KG1 (cell line): Measurements from ENCODE around the gene FOXO6.

Experiments
- DNase-seq: peaks from one replicate; lab custom pipeline; 2025; lab: John Stamatoyannopoulos, UW

FOXO6 gene

DNA sequence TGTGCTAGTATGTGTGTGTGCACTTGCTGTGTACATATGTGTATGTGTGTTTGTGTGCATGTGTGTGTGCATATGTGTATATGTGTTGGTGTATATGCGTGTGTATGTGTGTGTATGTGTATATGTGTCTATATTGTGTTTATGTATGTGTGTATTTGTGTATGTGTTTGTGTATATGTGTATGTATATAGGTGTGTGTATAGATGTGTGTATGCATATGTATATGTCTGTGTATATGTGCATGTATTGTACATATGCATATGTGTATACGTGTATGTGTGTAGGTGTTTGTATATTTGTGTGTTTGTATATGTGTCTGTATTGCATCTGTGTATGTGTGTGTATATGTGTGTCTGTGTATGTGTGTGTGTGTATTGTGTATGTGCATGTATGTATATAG is 64.1 kb downstream of the FOXO6 start:
- no peak for DNase-seq

DNA sequence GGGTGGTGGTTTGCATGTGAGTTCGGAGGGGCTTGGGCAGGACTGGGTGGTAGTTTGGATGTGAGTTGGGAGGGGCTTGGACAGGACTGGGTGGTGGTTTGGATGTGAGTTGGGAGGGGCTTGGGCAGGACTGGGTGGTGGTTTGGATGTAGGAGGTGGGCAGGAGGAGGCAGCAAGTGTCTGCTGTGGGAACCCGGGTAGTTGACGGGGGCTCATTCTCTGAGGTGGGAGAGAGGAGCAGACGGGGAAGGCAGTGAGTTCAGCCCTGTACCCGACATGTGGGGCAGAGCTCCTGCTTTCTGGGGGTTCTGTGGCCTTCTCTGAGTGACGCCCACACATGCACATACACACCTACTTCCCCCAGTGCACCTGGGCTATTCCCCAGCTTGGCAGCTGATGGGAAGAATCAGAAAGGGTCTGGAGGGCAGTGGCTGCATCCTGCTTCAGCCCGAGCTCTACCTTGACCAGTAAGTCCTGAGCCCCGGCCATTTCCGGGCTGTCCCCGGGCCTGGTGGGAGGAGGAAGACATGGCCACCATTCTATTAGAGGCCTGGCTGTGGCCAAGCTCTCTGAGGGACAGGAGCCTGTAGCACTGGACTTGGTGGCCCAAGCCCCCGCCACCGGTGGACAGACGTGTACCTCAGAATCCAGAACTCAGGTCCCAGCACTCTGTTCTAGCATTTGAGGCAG is 65.1 kb downstream of the FOXO6 start:
- no peak for DNase-seq

DNA sequence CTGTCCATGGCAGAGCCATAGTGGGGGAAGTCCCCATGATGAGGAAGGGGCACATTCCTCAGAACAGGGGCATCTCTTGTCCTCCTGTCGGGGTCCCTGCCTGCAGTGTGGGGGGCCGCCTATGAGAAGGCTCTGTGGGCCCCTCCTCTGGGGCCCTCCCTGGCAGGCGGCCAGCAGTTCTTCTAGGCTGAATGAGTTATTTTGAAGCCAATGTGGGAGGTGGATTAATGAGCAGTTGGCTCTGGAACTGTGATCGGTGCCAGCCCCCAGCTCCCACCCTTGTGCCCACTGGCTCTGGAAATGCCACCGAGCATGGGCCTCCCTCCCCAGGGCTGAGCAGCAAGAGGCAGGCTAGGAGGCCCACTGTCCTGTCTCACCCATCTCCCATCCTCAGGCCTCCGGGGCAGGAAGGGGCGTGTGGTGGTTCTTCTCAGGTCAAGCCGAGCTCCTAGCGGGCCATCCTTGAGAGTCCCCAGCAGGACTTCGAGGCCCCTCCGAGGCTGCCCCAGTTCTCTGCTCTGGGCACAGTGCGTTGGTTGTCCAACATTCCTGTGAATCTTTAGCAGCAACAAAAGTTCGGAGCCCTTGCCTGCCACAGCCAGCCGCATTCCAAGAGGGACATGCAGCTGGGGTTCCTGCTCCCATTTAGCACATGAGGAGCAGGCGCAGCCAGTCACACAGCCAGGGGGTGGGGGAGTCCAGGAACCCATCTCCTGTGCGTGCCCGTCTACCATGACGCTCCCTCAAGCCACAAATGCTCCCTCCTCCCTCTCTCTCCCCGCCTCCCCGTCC is 66.1 kb downstream of the FOXO6 start:
- DNase-seq = no peak

DNA sequence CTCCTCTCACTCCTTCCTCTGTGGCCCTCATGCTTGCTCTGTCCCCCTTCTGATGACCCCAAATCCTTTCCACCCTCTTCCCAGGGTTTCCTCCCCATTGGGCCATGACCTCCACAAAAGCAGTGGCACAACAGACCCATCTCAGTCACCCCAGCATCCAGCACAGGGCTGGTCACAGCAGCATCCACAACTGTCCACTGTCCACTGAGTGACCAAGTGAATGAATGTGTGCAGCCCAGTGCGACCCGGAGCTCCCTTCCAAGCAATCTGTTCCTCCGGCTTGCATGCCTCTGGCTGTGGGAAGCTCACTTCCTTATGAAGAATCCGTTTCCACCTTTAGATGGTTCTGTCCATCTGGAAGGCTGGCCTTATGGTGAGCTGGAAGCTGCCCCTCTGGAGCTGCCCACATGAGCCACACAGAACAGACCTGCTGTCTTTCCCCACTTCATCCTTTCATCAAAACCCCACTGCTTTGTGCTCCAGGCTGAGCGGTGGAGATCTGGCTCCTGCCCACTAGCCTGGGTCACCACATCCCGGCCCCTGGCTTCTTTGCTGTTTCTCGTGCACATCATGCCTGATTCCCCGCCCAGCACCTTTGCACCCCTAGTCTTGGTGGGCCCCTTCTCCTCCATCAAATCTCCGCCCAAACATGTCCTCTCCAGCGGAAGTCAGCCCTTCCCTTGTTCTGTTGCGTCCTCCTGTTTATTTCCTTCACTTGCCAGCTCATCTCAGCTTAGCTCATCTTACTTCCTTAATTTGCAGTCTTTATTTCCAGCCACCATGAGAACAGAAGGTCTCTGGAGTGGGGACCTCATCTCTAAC is 66.9 kb downstream of the FOXO6 start:
- no peak for DNase-seq

DNA sequence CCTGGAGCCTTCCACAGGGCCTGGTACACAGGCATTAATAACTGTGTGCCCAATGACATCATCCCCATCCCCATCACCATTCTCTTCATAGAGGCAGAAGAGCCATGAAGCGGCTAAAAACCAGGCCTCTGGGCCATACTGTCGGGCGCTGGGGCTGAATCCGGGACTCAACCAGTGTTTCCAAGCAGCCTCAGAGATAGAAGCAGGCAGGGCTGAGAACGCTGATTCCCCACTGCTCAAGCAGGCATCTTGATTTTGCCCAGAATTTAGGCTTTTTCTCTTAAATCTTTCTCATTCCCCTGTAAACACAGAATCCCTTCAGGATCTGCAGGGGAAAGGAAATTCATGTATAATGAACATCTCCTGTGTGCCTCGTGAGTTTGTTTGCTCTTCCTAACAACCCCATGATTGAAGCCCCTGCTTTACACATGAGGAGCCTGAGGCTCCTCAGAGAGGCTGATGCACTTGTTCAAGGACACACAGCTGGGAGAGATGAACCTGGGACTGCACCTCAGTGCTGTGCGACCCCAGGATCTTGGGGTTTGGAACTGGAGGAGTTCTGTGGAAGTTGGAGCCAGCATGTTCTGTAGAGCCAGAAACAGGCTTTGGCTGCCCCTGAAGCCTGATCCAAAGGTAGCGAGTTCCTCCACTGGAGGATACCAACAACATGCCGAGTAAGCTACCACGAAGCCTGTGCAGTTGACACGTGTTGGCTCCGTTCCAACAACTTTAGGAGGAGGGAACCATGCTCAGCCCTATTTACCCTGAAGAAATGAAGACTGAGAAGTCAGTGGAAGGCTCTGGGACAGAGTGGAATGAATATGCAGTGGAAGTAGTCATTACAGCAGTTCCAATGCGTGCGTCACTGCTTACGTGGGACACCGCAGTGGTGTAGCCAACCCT is 67.8 kb downstream of the FOXO6 start:
- no peak for DNase-seq

DNA sequence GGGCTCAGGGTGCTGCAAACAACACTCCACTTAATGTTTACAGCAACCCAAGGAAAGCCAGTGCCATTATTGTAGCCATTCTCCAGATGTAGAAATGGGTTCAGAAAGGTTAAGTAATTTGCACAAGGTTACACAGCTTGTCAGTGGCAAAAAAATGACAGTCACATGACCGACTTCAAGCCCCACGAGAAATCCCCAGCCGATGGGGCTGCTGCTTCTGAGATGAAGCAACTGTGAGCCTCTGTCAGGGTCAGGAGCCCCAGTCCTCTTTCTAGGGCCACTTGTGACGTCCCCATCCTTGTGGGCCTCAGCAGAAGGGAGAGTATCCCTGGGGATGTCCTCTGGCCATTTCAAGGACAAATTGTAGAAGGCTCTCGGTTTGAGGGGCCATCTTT is 68.4 kb downstream of the FOXO6 start:
- DNase-seq = no peak

DNA sequence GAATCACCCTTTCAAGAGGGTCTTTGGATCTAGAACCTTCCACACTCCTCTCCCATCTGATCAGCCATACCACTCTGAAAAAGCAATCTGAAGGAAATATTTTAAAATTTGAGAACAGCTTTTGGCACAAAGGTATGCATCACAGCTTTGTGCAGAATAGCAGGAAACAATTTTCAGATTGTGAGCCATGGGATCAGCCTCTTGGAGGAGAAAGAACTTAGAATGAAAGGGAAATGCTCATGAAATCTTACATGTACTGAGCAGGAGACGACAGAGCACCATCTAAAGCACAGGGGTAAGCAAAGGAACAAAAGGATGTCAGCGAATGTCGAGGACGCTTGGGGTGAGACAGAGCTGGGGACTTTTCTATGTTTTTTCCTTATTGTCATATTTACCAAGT is 68.8 kb downstream of the FOXO6 start:
- DNase-seq = no peak

DNA sequence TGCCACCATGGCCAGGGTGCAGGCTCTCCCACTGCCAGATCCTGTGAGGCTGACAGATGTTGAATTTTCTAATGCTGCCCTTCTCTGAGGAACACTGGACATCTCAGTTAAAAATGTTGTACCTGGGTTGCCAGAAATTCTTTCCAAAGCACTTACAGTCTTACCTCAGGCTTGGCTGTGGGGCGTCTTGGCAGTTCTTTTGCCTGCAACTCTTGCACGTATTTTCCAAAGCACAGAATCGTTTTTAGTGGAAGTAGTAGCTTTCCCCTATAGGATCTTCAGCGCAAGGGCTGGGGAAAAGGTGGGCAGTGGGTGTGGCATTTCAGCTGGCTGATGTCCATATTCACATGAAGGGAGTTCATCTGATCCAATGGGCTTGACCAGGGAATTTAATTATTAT is 69.3 kb downstream of the FOXO6 start:
- DNase-seq = no peak

DNA sequence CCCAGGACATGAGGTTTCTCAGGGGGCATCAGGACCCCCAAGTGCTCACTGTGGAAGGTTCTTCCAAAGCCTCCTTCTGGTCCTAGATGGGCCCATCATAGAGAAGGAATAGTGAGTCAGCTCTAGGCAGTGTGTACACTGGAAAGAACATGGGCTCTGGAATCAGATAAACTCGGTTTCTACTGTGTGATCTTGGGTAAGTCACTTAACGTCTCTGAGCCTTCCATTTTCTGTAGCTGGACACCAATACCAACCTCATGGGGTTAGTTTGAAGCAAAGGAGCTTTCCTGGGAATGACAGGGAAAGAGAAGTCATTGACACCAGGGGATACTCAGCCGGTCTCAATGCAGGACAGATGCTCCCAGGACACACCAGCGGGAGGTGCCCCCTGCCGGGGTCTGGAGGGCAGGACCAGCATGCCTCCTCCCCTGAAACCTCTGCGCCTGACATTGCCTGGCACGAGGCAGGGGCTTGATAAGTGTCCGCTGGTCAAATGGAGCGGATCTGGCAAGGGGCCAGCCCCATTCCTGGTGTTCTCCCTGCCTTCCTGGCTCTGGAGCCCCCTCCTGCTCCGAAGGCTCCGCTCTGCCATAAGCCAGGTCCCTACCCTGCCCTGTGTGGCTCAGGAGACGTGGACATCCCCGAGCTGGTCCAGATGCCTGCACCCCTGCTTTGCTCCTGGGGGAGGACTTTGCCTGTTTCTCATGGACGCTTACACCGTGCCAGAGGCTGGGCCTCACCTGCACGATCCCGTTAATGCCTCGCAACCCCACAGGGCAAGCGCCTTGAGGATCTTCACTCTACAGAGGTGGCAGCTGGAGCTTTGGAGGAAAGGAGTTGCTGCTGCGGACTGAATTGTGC is 70.5 kb downstream of the FOXO6 start:
- DNase-seq = no peak
